Measurements from ENCODE around the gene IL9R.

DNA sequence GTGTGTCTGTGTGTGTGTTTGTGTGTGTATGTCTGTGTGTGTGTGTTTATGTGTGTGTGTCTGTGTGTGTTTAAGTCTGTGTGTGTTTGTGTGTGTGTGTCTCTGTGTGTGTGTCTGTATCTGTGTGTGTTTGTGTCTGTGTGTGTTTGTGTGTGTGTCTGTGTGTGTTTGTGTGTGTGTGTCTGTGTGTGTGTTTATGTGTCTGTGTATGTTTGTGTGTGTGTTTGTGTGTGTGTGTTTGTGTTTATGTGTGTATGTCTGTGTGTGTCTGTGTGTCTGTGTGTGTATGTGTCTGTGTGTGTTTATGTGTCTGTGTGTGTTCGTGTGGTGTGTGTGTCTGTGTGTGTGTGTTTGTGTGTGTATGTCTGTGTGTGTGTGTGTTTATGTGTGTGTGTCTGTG lies 11.4 kb downstream of the IL9R start:
- TF ChIP-seq, protein P1, sequence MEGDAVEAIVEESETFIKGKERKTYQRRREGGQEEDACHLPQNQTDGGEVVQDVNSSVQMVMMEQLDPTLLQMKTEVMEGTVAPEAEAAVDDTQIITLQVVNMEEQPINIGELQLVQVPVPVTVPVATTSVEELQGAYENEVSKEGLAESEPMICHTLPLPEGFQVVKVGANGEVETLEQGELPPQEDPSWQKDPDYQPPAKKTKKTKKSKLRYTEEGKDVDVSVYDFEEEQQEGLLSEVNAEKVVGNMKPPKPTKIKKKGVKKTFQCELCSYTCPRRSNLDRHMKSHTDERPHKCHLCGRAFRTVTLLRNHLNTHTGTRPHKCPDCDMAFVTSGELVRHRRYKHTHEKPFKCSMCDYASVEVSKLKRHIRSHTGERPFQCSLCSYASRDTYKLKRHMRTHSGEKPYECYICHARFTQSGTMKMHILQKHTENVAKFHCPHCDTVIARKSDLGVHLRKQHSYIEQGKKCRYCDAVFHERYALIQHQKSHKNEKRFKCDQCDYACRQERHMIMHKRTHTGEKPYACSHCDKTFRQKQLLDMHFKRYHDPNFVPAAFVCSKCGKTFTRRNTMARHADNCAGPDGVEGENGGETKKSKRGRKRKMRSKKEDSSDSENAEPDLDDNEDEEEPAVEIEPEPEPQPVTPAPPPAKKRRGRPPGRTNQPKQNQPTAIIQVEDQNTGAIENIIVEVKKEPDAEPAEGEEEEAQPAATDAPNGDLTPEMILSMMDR (IDR thresholded peaks at IDR 0.05), result no peak
- TF ChIP-seq EZH2 (IDR thresholded peaks at IDR 0.05; ENCODE audit: borderline replicate concordance, insufficient read depth, low read depth, low read length, poor library complexity, severe bottlenecking), result no peak

Data from B cell (primary cell).